ENCODE results near the gene ZC3H14.

ZC3H14 gene

GRCh38 chr14:88552876-88553275 lies 10.0 kb upstream of the ZC3H14 start:
- Histone ChIP-seq H3K9me3 (ENCODE audit: insufficient read depth, low read length, severe bottlenecking) (no peaks in the 10 kb centered on the region), H3K79me2 (ENCODE audit: insufficient read depth, low read length) (no peaks in the 10 kb centered on the region), H3K4me3 (ENCODE audit: low read depth in 1 of 2, low read length in 2 of 2) (no peak overlapping the region), H3K27me3 (ENCODE audit: insufficient read depth, low read length, poor library complexity) (no peaks in the 10 kb centered on the region), H4K20me1 (ENCODE audit: insufficient read depth, low read length) (no peaks in the 10 kb centered on the region), H3K9ac (ENCODE audit: low read depth, low read length) (no peak overlapping the region), H3K4me2 (ENCODE audit: insufficient read depth, low read length) (no peak overlapping the region), H3K4me1 (ENCODE audit: insufficient read depth, low read length) (peaks cover 14% of the 10 kb centered on the region), H2AFZ (ENCODE audit: low read depth, low read length) (no peak overlapping the region), H3K36me3 (ENCODE audit: insufficient read depth, low read length) (no peaks in the 10 kb centered on the region), H3K27ac (ENCODE audit: low read length) (no peak overlapping the region)
- DNase-seq (no peak), ATAC-seq (ENCODE audit: insufficient read depth, low read depth) (no peak)
- TF ChIP-seq EZH2 (IDR thresholded peaks at IDR 0.05; ENCODE audit: borderline replicate concordance, low read depth, low read length, severe bottlenecking) (no peak), CTCF (IDR thresholded peaks at IDR 0.05; ENCODE audit: borderline replicate concordance, extremely low read depth, low read length, poor library complexity, severe bottlenecking) (no peak)

DNA sequence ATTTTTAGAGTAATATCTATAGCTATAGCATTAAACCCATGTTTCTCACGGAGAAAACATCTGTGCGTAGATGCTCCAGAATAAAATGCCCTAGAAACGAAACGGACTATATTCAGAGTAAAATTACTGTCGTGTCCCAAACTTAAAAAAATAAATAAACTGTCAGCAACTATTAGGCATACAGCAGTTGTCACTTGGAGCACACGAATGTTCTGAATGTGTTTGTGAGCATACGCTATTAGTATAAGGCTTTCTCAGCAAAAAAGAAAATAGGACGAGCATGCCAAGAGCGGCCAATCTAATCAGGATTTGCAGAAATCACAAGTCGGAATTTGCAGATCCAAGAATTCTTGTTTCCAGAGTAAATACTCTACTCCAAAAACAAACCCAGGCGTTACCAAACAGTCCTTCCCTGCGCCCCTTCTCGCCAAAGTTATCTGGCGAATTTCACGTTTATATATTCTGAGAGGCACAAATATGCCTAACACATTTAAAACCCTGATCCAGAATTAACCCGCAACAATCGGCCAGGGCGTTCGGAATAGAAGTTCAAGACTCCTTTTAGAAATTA lies 8.9 kb upstream of the ZC3H14 start:
- no peaks in the 10 kb centered on the region for H3K79me2 ChIP-seq (ENCODE audit: insufficient read depth, low read length)
- H3K27ac ChIP-seq (ENCODE audit: low read length) = no peak overlapping the region
- no peaks in the 10 kb centered on the region for H3K27me3 ChIP-seq (ENCODE audit: insufficient read depth, low read length, poor library complexity)
- no peaks in the 10 kb centered on the region for H3K36me3 ChIP-seq (ENCODE audit: insufficient read depth, low read length)
- ATAC-seq (ENCODE audit: insufficient read depth, low read depth) = no peak
- DNase-seq = no peak
- no peak overlapping the region for H2AFZ ChIP-seq (ENCODE audit: low read depth, low read length)
- H4K20me1 ChIP-seq (ENCODE audit: insufficient read depth, low read length) = no peaks in the 10 kb centered on the region
- H3K4me1 ChIP-seq (ENCODE audit: insufficient read depth, low read length) = peaks cover 19% of the 10 kb centered on the region
- no peak for TF ChIP-seq CTCF (IDR thresholded peaks at IDR 0.05; ENCODE audit: borderline replicate concordance, extremely low read depth, low read length, poor library complexity, severe bottlenecking)
- no peak for TF ChIP-seq EZH2 (IDR thresholded peaks at IDR 0.05; ENCODE audit: borderline replicate concordance, low read depth, low read length, severe bottlenecking)
- no peak overlapping the region for H3K9ac ChIP-seq (ENCODE audit: low read depth, low read length)
- no peak overlapping the region for H3K4me2 ChIP-seq (ENCODE audit: insufficient read depth, low read length)
- H3K9me3 ChIP-seq (ENCODE audit: insufficient read depth, low read length, severe bottlenecking) = no peaks in the 10 kb centered on the region
- no peak overlapping the region for H3K4me3 ChIP-seq (ENCODE audit: low read depth in 1 of 2, low read length in 2 of 2)

GRCh38 chr14:88554457-88555286 lies 8.2 kb upstream of the ZC3H14 start, which contains the start of gene PTPN21:
Gene PTPN21, minus strand, starts transcription at chr14:88555007. Its CDS starts 4,590 bp downstream, at chr14:88550417.
- ATAC-seq (ENCODE audit: insufficient read depth, low read depth) (no peak), DNase-seq (no peak)
- no peak within 1 kb of the TSS for H3K9ac ChIP-seq (ENCODE audit: low read depth, low read length)
- peaks cover 20% of the 10 kb centered on the region for H3K4me1 ChIP-seq (ENCODE audit: insufficient read depth, low read length)
- TF ChIP-seq CTCF (IDR thresholded peaks at IDR 0.05; ENCODE audit: borderline replicate concordance, extremely low read depth, low read length, poor library complexity, severe bottlenecking) (no peak), EZH2 (IDR thresholded peaks at IDR 0.05; ENCODE audit: borderline replicate concordance, low read depth, low read length, severe bottlenecking) (no peak)
- no peak within 1 kb of the TSS for H3K4me3 ChIP-seq (ENCODE audit: low read depth in 1 of 2, low read length in 2 of 2)
- no peak within 1 kb of the TSS for H2AFZ ChIP-seq (ENCODE audit: low read depth, low read length)
- H3K36me3 ChIP-seq (ENCODE audit: insufficient read depth, low read length) = no peaks in the 10 kb centered on the region
- no peaks in the 10 kb centered on the region for H3K27me3 ChIP-seq (ENCODE audit: insufficient read depth, low read length, poor library complexity)
- no peak within 1 kb of the TSS for H3K27ac ChIP-seq (ENCODE audit: low read length)
- no peaks in the 10 kb centered on the region for H3K79me2 ChIP-seq (ENCODE audit: insufficient read depth, low read length)
- H3K9me3 ChIP-seq (ENCODE audit: insufficient read depth, low read length, severe bottlenecking) = no peaks in the 10 kb centered on the region
- H3K4me2 ChIP-seq (ENCODE audit: insufficient read depth, low read length) = no peak within 1 kb of the TSS
- H4K20me1 ChIP-seq (ENCODE audit: insufficient read depth, low read length) = no peaks in the 10 kb centered on the region

All from DND-41 (cell line).